HepG2 (cell line): Measurements from ENCODE around the gene FXYD6. TPM values are rescaled to one million over a fixed set of nuclear protein-coding genes. Genes with fewer than 3 reads are reported as not detected.

Experiments
- ATAC-seq: fragments of 200-7000 bp; cut with Tn5 transposase; 3 replicates; pipeline ENCODE4 v1.9.1; 2020; ENCODE audit warnings: mild to moderate bottlenecking, moderate library complexity
- BruUV-seq: library from RNA; stranded (reverse); fragments of 400-500 nt; replicated peaks from 2 replicates; lab custom pipeline; 2021; lab: Mats Ljungman, UMichigan
- CTCF ChIA-PET: fragments of 300-600 bp; formaldehyde crosslinking; extraction: SDS; loops from one replicate; lab custom pipeline; 2021; ENCODE audit warnings: low total read pairs, inconsistent platforms, low intra/inter-chr PET ratio; lab: Yijun Ruan, JAX
- POLR2A ChIA-PET: fragments of 350-600 bp; sonication (Branson Sonifier 250); formaldehyde crosslinking; loops from one replicate; lab custom pipeline; 2020; ENCODE audit warnings: antibody characterized with exemption, inconsistent platforms; lab: Yijun Ruan, JAX
- DNase-seq: peaks from one replicate; pipeline ENCODE4 v3.0.0-alpha.2; 2015; ENCODE audit warnings: low spot score
- FAIRE-seq: peaks from 3 replicates; lab custom pipeline; 2011; peaks lifted over from hg19 to GRCh38; lab: Jason Lieb, UNC
- H2AFZ ChIP-seq: one replicate; pipeline ENCODE4 v1.6.1; 2011; ENCODE audit warnings: low read length, inconsistent platforms
- H3K27ac ChIP-seq: fragments of 300-600 bp; 3 replicates; pipeline ENCODE4 v1.8.0; 2011; ENCODE audit warnings: mixed run types, mild to moderate bottlenecking, mixed read lengths, low read length, inconsistent platforms; ENCODE audit not compliant: insufficient read depth; ENCODE audit errors: extremely low read length
- H3K27me3 ChIP-seq, 2 experiments: fragments of 200-600 bp in 1 of 2; 2 replicates in 1 of 2; 3 replicates in 1 of 2; pipeline versions ENCODE4 v1.6.0 to v1.8.0; 2011; ENCODE audit warnings: low read length in 2 of 2, mild to moderate bottlenecking in 2 of 2, moderate library complexity in 2 of 2, inconsistent platforms in 1 of 2; ENCODE audit not compliant: insufficient read depth in 2 of 2, control insufficient read depth in 1 of 2
- H3K36me3 ChIP-seq, 2 experiments: fragments of 200-600 bp in 1 of 2; replicated peaks in 1 of 2; 2 replicates in 1 of 2; 3 replicates in 1 of 2; pipeline versions ENCODE4 v1.5.1 to v1.8.0; 2011; ENCODE audit warnings: low read length in 2 of 2, inconsistent platforms in 1 of 2; ENCODE audit not compliant: insufficient read depth in 2 of 2, control insufficient read depth in 1 of 2
- H3K4me1 ChIP-seq: 2 replicates; pipeline ENCODE4 v1.5.1; 2012; ENCODE audit warnings: low read length, inconsistent platforms; ENCODE audit not compliant: insufficient read depth
- H3K4me2 ChIP-seq: 2 replicates; pipeline ENCODE4 v1.6.0; 2011; ENCODE audit warnings: low read depth, low read length, inconsistent platforms
- H3K4me3 ChIP-seq, 3 experiments: fragments of 200-600 bp in 1 of 3; sonication (generic), shearing (Covaris generic) in 1 of 3; replicated peaks in 1 of 3; 2 replicates each; pipeline ENCODE4 v1.5.1; 2011 to 2016; ENCODE audit warnings: low read length in 3 of 3, inconsistent platforms in 2 of 3, low read depth in 2 of 3, mild to moderate bottlenecking in 2 of 3, control low read depth in 1 of 3, mixed read lengths in 1 of 3; ENCODE audit not compliant: insufficient read depth in 1 of 3
- H3K79me2 ChIP-seq: one replicate; pipeline ENCODE4 v1.6.1; 2011; ENCODE audit warnings: low read length, inconsistent platforms; ENCODE audit not compliant: insufficient read depth
- H3K9ac ChIP-seq: 2 replicates; pipeline ENCODE4 v1.6.0; 2011; ENCODE audit warnings: mild to moderate bottlenecking, low read depth, low read length, inconsistent platforms; ENCODE audit not compliant: insufficient read depth
- H3K9me3 ChIP-seq: 2 replicates; pipeline ENCODE4 v1.5.1; 2012; ENCODE audit warnings: mild to moderate bottlenecking, low read length
- H4K20me1 ChIP-seq: 2 replicates; pipeline ENCODE4 v1.6.0; 2011; ENCODE audit warnings: inconsistent platforms, mild to moderate bottlenecking, low read length, moderate library complexity; ENCODE audit not compliant: insufficient read depth
- CBFB ChIP-seq: sonication (generic); formaldehyde crosslinking; IDR thresholded peaks from 2 replicates; pipeline ENCODE4 v1.4.0; 2020; ENCODE audit warnings: missing genetic modification reagents
- CHD2 ChIP-seq: IDR thresholded peaks from 2 replicates; pipeline ENCODE4 v1.6.1; 2011; ENCODE audit warnings: low read depth, low read length, improper control_type of control experiment
- KDM6A ChIP-seq: IDR thresholded peaks from 2 replicates; pipeline ENCODE4 v1.6.1; 2016; ENCODE audit warnings: low read depth
- NKX3-1 ChIP-seq: sonication (generic); formaldehyde crosslinking; IDR thresholded peaks from 2 replicates; pipeline ENCODE4 v1.5.0; 2020; ENCODE audit warnings: missing genetic modification reagents
- RBM22 ChIP-seq: fragments of 200-400 bp; formaldehyde crosslinking; optimal IDR thresholded peaks from 2 replicates; pipeline ENCODE3; 2017; ENCODE audit warnings: mild to moderate bottlenecking, low read length, moderate library complexity
- SALL2 ChIP-seq: sonication (generic); formaldehyde crosslinking; IDR thresholded peaks from 2 replicates; pipeline ENCODE4 v1.8.1; 2023; ENCODE audit warnings: mild to moderate bottlenecking, missing genetic modification reagents, inconsistent platforms
- TBP ChIP-seq: sonication (generic); formaldehyde crosslinking; IDR thresholded peaks from 2 replicates; pipeline ENCODE4 v1.5.0; 2020; ENCODE audit warnings: missing genetic modification reagents
- ZNF143 ChIP-seq: sonication (generic); formaldehyde crosslinking; IDR thresholded peaks from 2 replicates; pipeline ENCODE4 v1.4.0; 2020; ENCODE audit warnings: missing genetic modification reagents
- ZNF670 ChIP-seq: sonication (generic); formaldehyde crosslinking; IDR thresholded peaks from 2 replicates; pipeline ENCODE4 v1.8.0; 2022; ENCODE audit warnings: mild to moderate bottlenecking, missing genetic modification reagents, borderline replicate concordance
- ZNF839 ChIP-seq: sonication (generic); formaldehyde crosslinking; IDR thresholded peaks from 2 replicates; pipeline ENCODE4 v1.4.0; 2020; ENCODE audit warnings: missing genetic modification reagents, mild to moderate bottlenecking, borderline replicate concordance
- WGBS: methylation state at CpG from one replicate; pipeline ENCODE4 v1.1.6; 2017; ENCODE audit warnings: low lambda C conversion rate; 5-methylcytosine and 5-hydroxymethylcytosine counted together
- in situ Hi-C: cut with HindIII; loops from 2 replicates; pipeline ENCODE4 v1.10.0; 2017; ENCODE audit warnings: low pct_unique_long_range_greater_than_20kb; ENCODE audit not compliant: extremely low pct_ligation_motif_present
- intact Hi-C: fragments of 100-400 bp; cut with micrococcal nuclease; formaldehyde crosslinking; loops from one replicate; pipeline ENCODE4 v1.10.0; 2022; ENCODE audit not compliant: unreplicated experiment
- polyA plus RNA-seq, 8 experiments: library from polyadenylated mRNA; depleted of rRNA in 3 of 8; stranded (reverse) in 7 of 8; unstranded in 1 of 8; fragments of >200 nt; fragmentation: Illumina TruSeq in 4 of 8; extraction: Trizol in 4 of 8; gene quantifications; 2 replicates each; pipeline versions ENCODE4 v1.2.1 to v1.2.3, GENCODE V29; 2011 to 2016; ENCODE audit warnings: low read depth in 4 of 8, missing spikeins in 1 of 8, mixed read lengths in 1 of 8; ENCODE audit not compliant: insufficient read depth in 1 of 8
- total RNA-seq, 5 experiments: library from RNA; depleted of rRNA; stranded (reverse); fragments of >200 nt; fragmentation: Illumina TruSeq; extraction: Trizol; gene quantifications; 2 replicates each; pipeline ENCODE4 v1.2.3, GENCODE V29; 2016; ENCODE audit warnings: low read depth in 1 of 5
- TF ChIP-seq, protein P1 (sequence below): sonication (generic); formaldehyde crosslinking; IDR thresholded peaks from 2 replicates; pipeline ENCODE4 v1.5.0; 2020; ENCODE audit warnings: mild to moderate bottlenecking, missing genetic modification reagents
- TF ChIP-seq, protein P2 (sequence below): sonication (generic); formaldehyde crosslinking; IDR thresholded peaks from 2 replicates; pipeline ENCODE4 v1.4.0; 2020; ENCODE audit warnings: missing genetic modification reagents
- TF ChIP-seq, protein P3 (sequence below): sonication (generic); formaldehyde crosslinking; IDR thresholded peaks from 2 replicates; pipeline ENCODE4 v1.4.0; 2020; ENCODE audit warnings: mild to moderate bottlenecking, missing genetic modification reagents

The FXYD6 gene
- total and polyA plus RNA-seq, 2 of the 13 experiments (the other 11 are each of a cell fraction or from before 2014, with no cell fraction given) = not detected

DNA sequence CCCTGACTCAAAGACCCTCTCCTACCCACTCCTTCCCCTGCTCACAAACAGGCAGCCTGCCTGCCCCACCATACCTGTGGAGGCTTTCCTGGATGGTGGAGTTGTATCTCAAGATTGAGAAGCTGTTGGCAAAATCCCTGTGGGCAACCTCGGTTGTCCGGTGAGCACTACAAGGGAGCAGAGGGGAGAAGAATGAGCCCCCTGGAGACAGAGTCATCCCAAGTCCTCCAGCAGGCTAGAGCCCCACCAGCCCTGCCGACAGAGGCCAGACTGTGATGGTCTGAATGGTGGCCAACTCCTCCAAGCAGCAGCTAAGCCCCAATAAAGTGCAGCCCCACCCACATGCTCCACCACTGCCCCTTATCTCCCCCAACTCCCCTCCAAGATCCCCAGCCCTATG lies 35.2 kb upstream of the FXYD6 start:
- POLR2A ChIA-PET = no interaction called here

More for the DNA sequence above, 35.2 kb upstream of the FXYD6 start:
- no CpG with 5 or more reads among the region's 3 CpGs for whole genome bisulfite sequencing
- Histone ChIP-seq H3K36me3 (no peaks in the 10 kb centered on the region), H3K9ac (no peak overlapping the region), H4K20me1 (no peaks in the 10 kb centered on the region), H3K4me2 (no peak overlapping the region), H3K27ac (no peak overlapping the region), H3K4me1 (no peaks in the 10 kb centered on the region), H3K9me3 (no peaks in the 10 kb centered on the region), H3K27me3 (peaks cover 0 to 61% of the 10 kb centered on the region in 2 experiments), H3K79me2 (no peaks in the 10 kb centered on the region), H2AFZ (no peak overlapping the region), H3K4me3 (no peak overlapping the region)
- no peak for FAIRE-seq
- ATAC-seq = no peak
- CTCF ChIA-PET = no interaction called here
- TF ChIP-seq CBFB (no peak), KDM6A (CRISPR knock-in tag) (no peak), SALL2 (CRISPR knock-in tag) (no peak), RBM22 (no peak), ZNF670 (CRISPR knock-in tag) (no peak), TBP (CRISPR knock-in tag) (no peak), ZNF143 (CRISPR knock-in tag) (no peak), CHD2 (no peak), ZNF839 (CRISPR knock-in tag) (no peak), NKX3-1 (CRISPR knock-in tag) (no peak)
- TF ChIP-seq, protein P1, sequence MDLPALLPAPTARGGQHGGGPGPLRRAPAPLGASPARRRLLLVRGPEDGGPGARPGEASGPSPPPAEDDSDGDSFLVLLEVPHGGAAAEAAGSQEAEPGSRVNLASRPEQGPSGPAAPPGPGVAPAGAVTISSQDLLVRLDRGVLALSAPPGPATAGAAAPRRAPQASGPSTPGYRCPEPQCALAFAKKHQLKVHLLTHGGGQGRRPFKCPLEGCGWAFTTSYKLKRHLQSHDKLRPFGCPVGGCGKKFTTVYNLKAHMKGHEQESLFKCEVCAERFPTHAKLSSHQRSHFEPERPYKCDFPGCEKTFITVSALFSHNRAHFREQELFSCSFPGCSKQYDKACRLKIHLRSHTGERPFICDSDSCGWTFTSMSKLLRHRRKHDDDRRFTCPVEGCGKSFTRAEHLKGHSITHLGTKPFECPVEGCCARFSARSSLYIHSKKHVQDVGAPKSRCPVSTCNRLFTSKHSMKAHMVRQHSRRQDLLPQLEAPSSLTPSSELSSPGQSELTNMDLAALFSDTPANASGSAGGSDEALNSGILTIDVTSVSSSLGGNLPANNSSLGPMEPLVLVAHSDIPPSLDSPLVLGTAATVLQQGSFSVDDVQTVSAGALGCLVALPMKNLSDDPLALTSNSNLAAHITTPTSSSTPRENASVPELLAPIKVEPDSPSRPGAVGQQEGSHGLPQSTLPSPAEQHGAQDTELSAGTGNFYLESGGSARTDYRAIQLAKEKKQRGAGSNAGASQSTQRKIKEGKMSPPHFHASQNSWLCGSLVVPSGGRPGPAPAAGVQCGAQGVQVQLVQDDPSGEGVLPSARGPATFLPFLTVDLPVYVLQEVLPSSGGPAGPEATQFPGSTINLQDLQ (CRISPR knock-in tag) = no peak
- TF ChIP-seq, protein P2, sequence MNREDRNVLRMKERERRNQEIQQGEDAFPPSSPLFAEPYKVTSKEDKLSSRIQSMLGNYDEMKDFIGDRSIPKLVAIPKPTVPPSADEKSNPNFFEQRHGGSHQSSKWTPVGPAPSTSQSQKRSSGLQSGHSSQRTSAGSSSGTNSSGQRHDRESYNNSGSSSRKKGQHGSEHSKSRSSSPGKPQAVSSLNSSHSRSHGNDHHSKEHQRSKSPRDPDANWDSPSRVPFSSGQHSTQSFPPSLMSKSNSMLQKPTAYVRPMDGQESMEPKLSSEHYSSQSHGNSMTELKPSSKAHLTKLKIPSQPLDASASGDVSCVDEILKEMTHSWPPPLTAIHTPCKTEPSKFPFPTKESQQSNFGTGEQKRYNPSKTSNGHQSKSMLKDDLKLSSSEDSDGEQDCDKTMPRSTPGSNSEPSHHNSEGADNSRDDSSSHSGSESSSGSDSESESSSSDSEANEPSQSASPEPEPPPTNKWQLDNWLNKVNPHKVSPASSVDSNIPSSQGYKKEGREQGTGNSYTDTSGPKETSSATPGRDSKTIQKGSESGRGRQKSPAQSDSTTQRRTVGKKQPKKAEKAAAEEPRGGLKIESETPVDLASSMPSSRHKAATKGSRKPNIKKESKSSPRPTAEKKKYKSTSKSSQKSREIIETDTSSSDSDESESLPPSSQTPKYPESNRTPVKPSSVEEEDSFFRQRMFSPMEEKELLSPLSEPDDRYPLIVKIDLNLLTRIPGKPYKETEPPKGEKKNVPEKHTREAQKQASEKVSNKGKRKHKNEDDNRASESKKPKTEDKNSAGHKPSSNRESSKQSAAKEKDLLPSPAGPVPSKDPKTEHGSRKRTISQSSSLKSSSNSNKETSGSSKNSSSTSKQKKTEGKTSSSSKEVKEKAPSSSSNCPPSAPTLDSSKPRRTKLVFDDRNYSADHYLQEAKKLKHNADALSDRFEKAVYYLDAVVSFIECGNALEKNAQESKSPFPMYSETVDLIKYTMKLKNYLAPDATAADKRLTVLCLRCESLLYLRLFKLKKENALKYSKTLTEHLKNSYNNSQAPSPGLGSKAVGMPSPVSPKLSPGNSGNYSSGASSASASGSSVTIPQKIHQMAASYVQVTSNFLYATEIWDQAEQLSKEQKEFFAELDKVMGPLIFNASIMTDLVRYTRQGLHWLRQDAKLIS (CRISPR knock-in tag) = no peak
- TF ChIP-seq, protein P3, sequence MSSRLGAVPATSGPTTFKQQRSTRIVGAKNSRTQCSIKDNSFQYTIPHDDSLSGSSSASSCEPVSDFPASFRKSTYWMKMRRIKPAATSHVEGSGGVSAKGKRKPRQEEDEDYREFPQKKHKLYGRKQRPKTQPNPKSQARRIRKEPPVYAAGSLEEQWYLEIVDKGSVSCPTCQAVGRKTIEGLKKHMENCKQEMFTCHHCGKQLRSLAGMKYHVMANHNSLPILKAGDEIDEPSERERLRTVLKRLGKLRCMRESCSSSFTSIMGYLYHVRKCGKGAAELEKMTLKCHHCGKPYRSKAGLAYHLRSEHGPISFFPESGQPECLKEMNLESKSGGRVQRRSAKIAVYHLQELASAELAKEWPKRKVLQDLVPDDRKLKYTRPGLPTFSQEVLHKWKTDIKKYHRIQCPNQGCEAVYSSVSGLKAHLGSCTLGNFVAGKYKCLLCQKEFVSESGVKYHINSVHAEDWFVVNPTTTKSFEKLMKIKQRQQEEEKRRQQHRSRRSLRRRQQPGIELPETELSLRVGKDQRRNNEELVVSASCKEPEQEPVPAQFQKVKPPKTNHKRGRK (CRISPR knock-in tag) = no peak
- BruUV-seq = no TSS peak
- DNase-seq = no peak
- in situ Hi-C loops = no loop called here
- intact Hi-C loops = no loop called here
